Endothelial cell of umbilical vein (primary cell): ENCODE data around the gene HDAC1.

ENCODE experiments used
- EZH2 ChIP-seq: IDR thresholded peaks from 2 replicates; pipeline ENCODE4 v1.6.1; 2012; ENCODE audit warnings: borderline replicate concordance, low read depth, mild to moderate bottlenecking, moderate library complexity, low read length, inconsistent platforms; ENCODE audit not compliant: severe bottlenecking
- TF ChIP-seq, protein P1 (sequence below), 2 donors: IDR thresholded peaks; 1 replicate in 1 of 2; 2 replicates in 1 of 2; pipeline ENCODE4 v1.5.1; 2011; ENCODE audit warnings: low read length in 2 of 2, mild to moderate bottlenecking in 2 of 2, moderate library complexity in 2 of 2, control low read depth in 1 of 2, inconsistent platforms in 1 of 2, low read depth in 1 of 2; ENCODE audit not compliant: insufficient read depth in 1 of 2; ENCODE audit errors: extremely low read depth in 1 of 2

DNA sequence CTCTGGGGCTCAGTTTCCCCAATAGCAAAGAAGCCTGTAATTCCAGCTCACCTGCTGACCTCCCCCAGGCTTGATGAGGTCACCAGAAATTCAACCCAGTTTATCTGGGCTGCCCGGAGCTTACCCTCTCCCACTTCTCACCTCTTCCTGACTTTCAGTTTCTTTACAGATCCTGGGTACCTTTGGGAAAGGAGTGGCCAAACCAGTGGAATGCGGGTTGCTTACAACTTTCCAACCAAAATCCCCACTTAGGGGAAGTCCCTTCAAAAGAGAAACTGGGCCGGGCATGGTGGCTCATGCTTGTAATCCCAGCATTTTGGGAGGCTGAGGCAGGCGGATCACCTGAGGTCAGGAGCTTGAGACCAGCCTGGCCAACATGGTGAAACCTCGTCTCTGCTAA lies 50.1 kb downstream of the HDAC1 start:
- TF ChIP-seq, protein P1, sequence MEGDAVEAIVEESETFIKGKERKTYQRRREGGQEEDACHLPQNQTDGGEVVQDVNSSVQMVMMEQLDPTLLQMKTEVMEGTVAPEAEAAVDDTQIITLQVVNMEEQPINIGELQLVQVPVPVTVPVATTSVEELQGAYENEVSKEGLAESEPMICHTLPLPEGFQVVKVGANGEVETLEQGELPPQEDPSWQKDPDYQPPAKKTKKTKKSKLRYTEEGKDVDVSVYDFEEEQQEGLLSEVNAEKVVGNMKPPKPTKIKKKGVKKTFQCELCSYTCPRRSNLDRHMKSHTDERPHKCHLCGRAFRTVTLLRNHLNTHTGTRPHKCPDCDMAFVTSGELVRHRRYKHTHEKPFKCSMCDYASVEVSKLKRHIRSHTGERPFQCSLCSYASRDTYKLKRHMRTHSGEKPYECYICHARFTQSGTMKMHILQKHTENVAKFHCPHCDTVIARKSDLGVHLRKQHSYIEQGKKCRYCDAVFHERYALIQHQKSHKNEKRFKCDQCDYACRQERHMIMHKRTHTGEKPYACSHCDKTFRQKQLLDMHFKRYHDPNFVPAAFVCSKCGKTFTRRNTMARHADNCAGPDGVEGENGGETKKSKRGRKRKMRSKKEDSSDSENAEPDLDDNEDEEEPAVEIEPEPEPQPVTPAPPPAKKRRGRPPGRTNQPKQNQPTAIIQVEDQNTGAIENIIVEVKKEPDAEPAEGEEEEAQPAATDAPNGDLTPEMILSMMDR (IDR thresholded peaks at IDR 0.05; ENCODE audit: extremely low read depth in 1 of 2, insufficient read depth in 1 of 2, low read depth in 1 of 2, low read length in 2 of 2) = no peak
- TF ChIP-seq EZH2 = no peak
